ENCODE data around the gene HMCN1.

GRCh38 chr1:185720633-185721272 lies 13.4 kb upstream of the HMCN1 start:
- TF ChIP-seq CTCF (IDR thresholded peaks at IDR 0.05) = peak; percentile 16 to 53 (median 45)
- no peak for TF ChIP-seq POLR2AphosphoS5 (IDR thresholded peaks at IDR 0.05)
- no peak for TF ChIP-seq EP300 (IDR thresholded peaks at IDR 0.05)

Measured in upper lobe of left lung (tissue), 4 donors.